H1 (cell line): ENCODE measurements around the gene ARHGEF4. TPM values are rescaled to one million over a fixed set of nuclear protein-coding genes. Genes with fewer than 3 reads are reported as not detected.
A peak's percentile ranks its signal among the peaks of the same experiment; 100 is the strongest.

Experiments
- CTCF ChIA-PET: fragments of 300-600 bp; sonication (Branson Sonifier 250); formaldehyde crosslinking; loops from one replicate; lab custom pipeline; 2021; ENCODE audit not compliant: partially characterized antibody; lab: Charles Lee
- POLR2A ChIA-PET: fragments of 300-600 bp; sonication (Branson Sonifier 250); formaldehyde crosslinking; loops from one replicate; lab custom pipeline; 2021; ENCODE audit warnings: inconsistent platforms; ENCODE audit not compliant: partially characterized antibody; lab: Charles Lee
- DNase-seq, 2 experiments: peaks; one replicate each; pipeline versions ENCODE4 v3.0.0 to v3.0.0-alpha.2; 2010 to 2022; ENCODE audit warnings: low spot score in 2 of 2, low read depth in 1 of 2, mixed read lengths in 1 of 2
- FAIRE-seq: peaks from 2 replicates; lab custom pipeline; 2011; peaks lifted over from hg19 to GRCh38; lab: Jason Lieb, UNC
- H2AFZ ChIP-seq: 2 replicates; pipeline ENCODE4 v1.8.1; 2012; ENCODE audit warnings: low read length, inconsistent platforms
- H2AK5ac ChIP-seq: 2 replicates; pipeline ENCODE4 v1.6.1; 2013; ENCODE audit warnings: low read depth, low read length
- H2BK120ac ChIP-seq: replicated peaks from 2 replicates; pipeline ENCODE3; 2013; ENCODE audit warnings: low read depth, low read length, inconsistent platforms
- H2BK12ac ChIP-seq: 2 replicates; pipeline ENCODE4 v1.6.1; 2013; ENCODE audit warnings: low read depth, low read length
- H2BK15ac ChIP-seq: 2 replicates; pipeline ENCODE4 v1.6.1; 2013; ENCODE audit warnings: low read length
- H2BK20ac ChIP-seq: 2 replicates; pipeline ENCODE4 v1.6.1; 2013; ENCODE audit warnings: low read length
- H2BK5ac ChIP-seq: 2 replicates; pipeline ENCODE4 v1.6.1; 2013; ENCODE audit warnings: low read depth, low read length
- H3K14ac ChIP-seq: 2 replicates; pipeline ENCODE4 v1.6.1; 2013; ENCODE audit warnings: inconsistent platforms; ENCODE audit not compliant: insufficient read length
- H3K18ac ChIP-seq: 2 replicates; pipeline ENCODE4 v1.6.1; 2013; ENCODE audit warnings: low read length; ENCODE audit errors: extremely low read depth
- H3K23ac ChIP-seq: 2 replicates; pipeline ENCODE4 v1.6.1; 2013; ENCODE audit warnings: inconsistent platforms; ENCODE audit not compliant: insufficient read length
- H3K23me2 ChIP-seq: 2 replicates; pipeline ENCODE4 v1.6.1; 2013; ENCODE audit warnings: low read depth, low read length
- H3K27ac ChIP-seq: 2 replicates; pipeline ENCODE4 v1.6.1; 2011; ENCODE audit warnings: low read depth, low read length, inconsistent platforms
- H3K27me3 ChIP-seq, 4 experiments: replicated peaks in 1 of 4; 1 replicate in 1 of 4; 2 replicates in 3 of 4; pipeline versions ENCODE4 v1.6.1 to v1.8.1; 2011 to 2013; ENCODE audit warnings: low read length in 3 of 4, mild to moderate bottlenecking in 3 of 4, inconsistent platforms in 2 of 4, mixed read lengths in 2 of 4, moderate library complexity in 1 of 4; ENCODE audit not compliant: control insufficient read depth in 3 of 4, insufficient read depth in 3 of 4; ENCODE audit errors: extremely low read depth in 1 of 4
- H3K36me3 ChIP-seq, 4 experiments: 2 replicates each; pipeline versions ENCODE4 v1.6.1 to v1.8.1; 2011 to 2013; ENCODE audit warnings: mild to moderate bottlenecking in 4 of 4, low read length in 3 of 4, moderate library complexity in 2 of 4, control low read depth in 1 of 4, inconsistent platforms in 1 of 4; ENCODE audit not compliant: insufficient read depth in 4 of 4, control insufficient read depth in 2 of 4
- H3K4ac ChIP-seq: replicated peaks from 2 replicates; pipeline ENCODE3; 2013; ENCODE audit warnings: low read length, low read depth, mixed read lengths, inconsistent platforms; ENCODE audit not compliant: insufficient read length
- H3K4me1 ChIP-seq, 4 experiments: replicated peaks in 1 of 4; 1 replicate in 1 of 4; 2 replicates in 3 of 4; pipeline versions ENCODE4 v1.6.1 to v1.8.1; 2011 to 2013; ENCODE audit warnings: low read length in 3 of 4, inconsistent platforms in 2 of 4, mixed read lengths in 1 of 4; ENCODE audit not compliant: insufficient read depth in 4 of 4, control insufficient read depth in 3 of 4
- H3K4me2 ChIP-seq, 2 experiments: 2 replicates each; pipeline versions ENCODE4 v1.6.1 to v1.8.1; 2011 to 2013; ENCODE audit warnings: low read depth in 2 of 2, low read length in 2 of 2, control low read depth in 1 of 2, inconsistent platforms in 1 of 2, mild to moderate bottlenecking in 1 of 2; ENCODE audit not compliant: insufficient read depth in 1 of 2
- H3K4me3 ChIP-seq, 4 experiments: fragments of 200-600, 300-600 bp in 1 of 4; sonication (generic), shearing (Covaris generic), sonication (Bioruptor Twin) in 1 of 4; 2 replicates each; pipeline versions ENCODE4 v1.5.1 to v1.8.1; 2011 to 2016; ENCODE audit warnings: low read length in 4 of 4, low read depth in 3 of 4, control low read depth in 2 of 4, inconsistent platforms in 2 of 4, mild to moderate bottlenecking in 2 of 4, mixed read lengths in 1 of 4, moderate library complexity in 1 of 4; ENCODE audit not compliant: insufficient read depth in 2 of 4; ENCODE audit errors: extremely low read depth in 1 of 4
- H3K56ac ChIP-seq: replicated peaks from 2 replicates; pipeline ENCODE3; 2013; ENCODE audit warnings: low read depth, mild to moderate bottlenecking, mixed read lengths, low read length, inconsistent platforms; ENCODE audit not compliant: insufficient read length
- H3K79me1 ChIP-seq: 2 replicates; pipeline ENCODE4 v1.6.1; 2013; ENCODE audit warnings: low read depth, low read length, control low read depth
- H3K79me2 ChIP-seq, 2 experiments: 2 replicates each; pipeline versions ENCODE4 v1.6.1 to v1.8.1; 2012 to 2013; ENCODE audit warnings: low read length in 2 of 2, mild to moderate bottlenecking in 2 of 2, inconsistent platforms in 1 of 2; ENCODE audit not compliant: insufficient read depth in 2 of 2, control insufficient read depth in 1 of 2
- H3K9ac ChIP-seq, 4 experiments: replicated peaks in 1 of 4; 1 replicate in 1 of 4; 2 replicates in 3 of 4; pipeline versions ENCODE4 v1.6.1 to v1.8.1; 2011 to 2013; ENCODE audit warnings: low read depth in 3 of 4, low read length in 3 of 4, control low read depth in 2 of 4, mild to moderate bottlenecking in 2 of 4, moderate library complexity in 2 of 4, inconsistent platforms in 1 of 4; ENCODE audit errors: extremely low read depth in 1 of 4
- H3K9me3 ChIP-seq, 2 experiments: 2 replicates each; pipeline versions ENCODE4 v1.6.1 to v1.8.1; 2012 to 2013; ENCODE audit warnings: mild to moderate bottlenecking in 2 of 2, moderate library complexity in 2 of 2, control low read depth in 1 of 2, inconsistent platforms in 1 of 2, low read depth in 1 of 2, low read length in 1 of 2, mixed read lengths in 1 of 2; ENCODE audit not compliant: insufficient read depth in 2 of 2
- H4K20me1 ChIP-seq, 2 experiments: replicated peaks in 1 of 2; 2 replicates each; pipeline versions ENCODE3 to v1.8.1; 2011 to 2013; ENCODE audit warnings: inconsistent platforms in 2 of 2, low read length in 2 of 2, mild to moderate bottlenecking in 1 of 2; ENCODE audit not compliant: insufficient read depth in 2 of 2, control insufficient read depth in 1 of 2
- H4K5ac ChIP-seq: 2 replicates; pipeline ENCODE4 v1.6.1; 2013; ENCODE audit warnings: low read length, low read depth, mixed read lengths, inconsistent platforms; ENCODE audit not compliant: insufficient read length
- H4K8ac ChIP-seq: 2 replicates; pipeline ENCODE4 v1.8.0; 2013; ENCODE audit warnings: mild to moderate bottlenecking, moderate library complexity, low read length, inconsistent platforms; ENCODE audit not compliant: insufficient read depth; ENCODE audit errors: extremely low read depth
- H4K91ac ChIP-seq: replicated peaks from 2 replicates; pipeline ENCODE3; 2013; ENCODE audit warnings: low read length, mixed read lengths, inconsistent platforms; ENCODE audit not compliant: insufficient read length
- BRCA1 ChIP-seq: IDR thresholded peaks from 2 replicates; pipeline ENCODE4 v1.6.1; 2012; ENCODE audit warnings: low read depth, low read length, improper control_type of control experiment
- CBX5 ChIP-seq: fragments of 300-800, 300-1000 bp; sonication (generic); IDR thresholded peaks from 2 replicates; pipeline ENCODE4 v1.7.1; 2016; ENCODE audit warnings: antibody characterized with exemption, low read length, low read depth
- E2F6 ChIP-seq: IDR thresholded peaks from 2 replicates; pipeline ENCODE4 v1.6.1; 2012; ENCODE audit warnings: inconsistent platforms
- EGR1 ChIP-seq: IDR thresholded peaks from 2 replicates; pipeline ENCODE4 v1.6.1; 2011; ENCODE audit warnings: low read depth, low read length, borderline replicate concordance
- GTF2F1 ChIP-seq: IDR thresholded peaks from 2 replicates; pipeline ENCODE4 v1.6.1; 2012; ENCODE audit warnings: low read depth, low read length, improper control_type of control experiment, borderline replicate concordance
- KDM1A ChIP-seq: fragments of 200-600, 300-600 bp; sonication (generic); IDR thresholded peaks from 2 replicates; pipeline ENCODE4 v1.7.1; 2016; ENCODE audit warnings: mild to moderate bottlenecking, low read length, borderline replicate concordance
- KDM4A ChIP-seq: IDR thresholded peaks from one replicate; pipeline ENCODE4 v1.7.1; 2012; ENCODE audit warnings: low read depth, mild to moderate bottlenecking, moderate library complexity, low read length, inconsistent platforms; ENCODE audit not compliant: severe bottlenecking
- POU5F1 ChIP-seq: IDR thresholded peaks from 2 replicates; pipeline ENCODE4 v1.6.1; 2011; ENCODE audit warnings: low read depth, mild to moderate bottlenecking, low read length, moderate library complexity
- RFX5 ChIP-seq: IDR thresholded peaks from 2 replicates; pipeline ENCODE4 v1.6.1; 2011; ENCODE audit warnings: low read depth, low read length, improper control_type of control experiment, borderline replicate concordance
- RXRA ChIP-seq: IDR thresholded peaks from 2 replicates; pipeline ENCODE4 v1.6.1; 2011; ENCODE audit warnings: low read depth, mild to moderate bottlenecking, low read length, moderate library complexity; ENCODE audit not compliant: insufficient read depth
- SUZ12 ChIP-seq: fragments of 200-600 bp; sonication (generic); IDR thresholded peaks from 2 replicates; pipeline ENCODE4 v1.6.1; 2012; ENCODE audit warnings: mild to moderate bottlenecking, inconsistent platforms, low read length, moderate library complexity, mixed read lengths
- TCF12 ChIP-seq: IDR thresholded peaks from 2 replicates; pipeline ENCODE4 v1.6.1; 2011; ENCODE audit warnings: low read depth, mild to moderate bottlenecking, low read length
- ZNF274 ChIP-seq: IDR thresholded peaks from 2 replicates; pipeline ENCODE4 v1.7.0; 2012; ENCODE audit warnings: low read length, borderline replicate concordance; ENCODE audit errors: extremely low read depth
- WGBS, 2 experiments: shearing (Covaris generic) in 1 of 2; methylation state at CpG; one replicate each; pipeline versions ENCODE4 v1.1.6 to v1.1.7; 2013 to 2015; ENCODE audit warnings: low lambda C conversion rate in 2 of 2, mixed read lengths in 2 of 2, inconsistent platforms in 1 of 2, low coverage in 1 of 2, missing lambda C conversion rate in 1 of 2; ENCODE audit not compliant: insufficient replicate concordance in 2 of 2, insufficient coverage in 1 of 2, insufficient read length in 1 of 2; ENCODE audit errors: extremely low coverage in 1 of 2, missing lambda C conversion rate in 1 of 2; 5-methylcytosine and 5-hydroxymethylcytosine counted together
- polyA plus RNA-seq, 7 experiments: library from polyadenylated mRNA; depleted of rRNA in 3 of 7; stranded (reverse) in 5 of 7; unstranded in 2 of 7; fragments of >200 nt in 5 of 7; fragments of 200-250 nt in 2 of 7; gene quantifications; 1 replicate in 5 of 7; 2 replicates in 1 of 7; 4 replicates in 1 of 7; pipeline versions ENCODE4 v1.2.1 to v1.2.3, GENCODE V29; 2011 to 2013; ENCODE audit warnings: missing spikeins in 2 of 7, mixed read lengths in 2 of 7
- total RNA-seq: library from RNA; stranded (reverse); fragmentation: NEBNext Ultra II Directional; extraction: Animal tissue kit (Norgen Biotek cat#: 25700); gene quantifications from 2 replicates; pipeline ENCODE4 v1.2.1, GENCODE V29; 2021

ARHGEF4 gene
- total and polyA plus RNA-seq, 2 of the 8 experiments (the other 6 are each of a cell fraction or from before 2014, with no cell fraction given) = 10.6 to 14.6 TPM

GRCh38 chr2:130883496-130883895 lies 46.8 kb downstream of the ARHGEF4 start:
- H2BK15ac ChIP-seq = no peak overlapping the region
- no peak overlapping the region for H2AK5ac ChIP-seq
- no peak overlapping the region for H3K56ac ChIP-seq
- H3K36me3 ChIP-seq = no peaks in the 10 kb centered on the region
- no peak overlapping the region for H3K4me2 ChIP-seq
- H2BK20ac ChIP-seq = no peak overlapping the region
- no peaks in the 10 kb centered on the region for H4K20me1 ChIP-seq
- no peak for FAIRE-seq
- H3K14ac ChIP-seq = no peak overlapping the region
- no peak overlapping the region for H3K4ac ChIP-seq
- WGBS, 2 experiments = 83% methylated on average over 4 of the region's 4 CpGs; no CpG with 5 or more reads in 1 of the 2 experiments
- H4K91ac ChIP-seq = no peak overlapping the region
- no peak overlapping the region for H3K9ac ChIP-seq
- no peak overlapping the region for H3K18ac ChIP-seq
- no peak overlapping the region for H2BK5ac ChIP-seq
- ChIA-PET CTCF (interaction anchor here (1.0 to 4.6 kb wide), 7 partner anchors 10 to 86 kb away, joined by 3 to 40 read pairs (median 7); no protein-coding TSS in a partner anchor), POLR2A (no interaction called here)
- no peaks in the 10 kb centered on the region for H3K9me3 ChIP-seq
- H4K5ac ChIP-seq = no peak overlapping the region
- H3K79me1 ChIP-seq = no peaks in the 10 kb centered on the region
- no peaks in the 10 kb centered on the region for H3K27me3 ChIP-seq
- DNase-seq = peak in 1 of 2 experiments; percentile 41
- H2AFZ ChIP-seq = no peak overlapping the region
- no peaks in the 10 kb centered on the region for H3K23me2 ChIP-seq
- no peak overlapping the region for H3K23ac ChIP-seq
- H3K4me3 ChIP-seq = no peak overlapping the region
- no peaks in the 10 kb centered on the region for H3K79me2 ChIP-seq
- H3K4me1 ChIP-seq = no peaks in the 10 kb centered on the region
- no peak overlapping the region for H4K8ac ChIP-seq
- no peak overlapping the region for H2BK120ac ChIP-seq
- no peak overlapping the region for H3K27ac ChIP-seq
- H2BK12ac ChIP-seq = no peak overlapping the region
- TF ChIP-seq GTF2F1 (no peak), KDM1A (no peak), EGR1 (no peak), SUZ12 (no peak), E2F6 (no peak), KDM4A (no peak), RXRA (no peak), TCF12 (no peak), POU5F1 (no peak), CBX5 (no peak), ZNF274 (no peak), RFX5 (no peak), BRCA1 (no peak)
